Stimulated activated CD4-positive, alpha-beta T cell treated with anti-CD3 and anti-CD28 coated beads, TNF-alpha, amount 100 ng/mL, for 1 hour (primary cell): ENCODE results near the gene MMP17.

Experiments used
- DNase-seq, 3 donors: peaks; one replicate each; pipeline ENCODE4 v3.0.0-alpha.2; 2020; ENCODE audit warnings: low read depth in 3 of 3, low spot score in 1 of 3

The MMP17 gene

GRCh38 chr12:131829791-131830334, 1.7 kb downstream of the MMP17 start:
- DNase-seq: no peak

- DNase-seq: no peak
Observed at GRCh38 chr12:131830335-131830913, 2.2 kb downstream of the MMP17 start.

GRCh38 chr12:131830914-131831571, 2.9 kb downstream of the MMP17 start:
- peak in 1 of 3 donors; percentile 26 for DNase-seq

GRCh38 chr12:131831635-131832041, 3.4 kb downstream of the MMP17 start:
- DNase-seq: no peak

GRCh38 chr12:131832321-131833231, 4.4 kb downstream of the MMP17 start:
- no peak for DNase-seq

- no peak for DNase-seq
Observed at GRCh38 chr12:131833288-131833895, 5.2 kb downstream of the MMP17 start.

GRCh38 chr12:131833896-131834641, 5.9 kb downstream of the MMP17 start:
- DNase-seq: no peak

GRCh38 chr12:131834798-131835615, 6.8 kb downstream of the MMP17 start:
- no peak for DNase-seq

GRCh38 chr12:131835616-131836171, 7.5 kb downstream of the MMP17 start:
- no peak for DNase-seq

GRCh38 chr12:131836193-131836592, 8.0 kb downstream of the MMP17 start:
- no peak for DNase-seq

GRCh38 chr12:131836714-131837397, 8.7 kb downstream of the MMP17 start:
- no peak for DNase-seq

GRCh38 chr12:131840643-131841416, 12.6 kb downstream of the MMP17 start:
- no peak for DNase-seq

- no peak for DNase-seq
Observed at GRCh38 chr12:131841547-131841946, 13.4 kb downstream of the MMP17 start.

GRCh38 chr12:131842169-131842568, 14.0 kb downstream of the MMP17 start:
- no peak for DNase-seq

- no peak for DNase-seq
Observed at GRCh38 chr12:131843527-131843926, 15.3 kb downstream of the MMP17 start.

- DNase-seq: no peak
Observed at GRCh38 chr12:131844140-131844539, 15.9 kb downstream of the MMP17 start.

- DNase-seq: no peak
Observed at GRCh38 chr12:131844656-131845055, 16.5 kb downstream of the MMP17 start.

- DNase-seq: no peak
Observed at GRCh38 chr12:131845121-131845520, 16.9 kb downstream of the MMP17 start.
